Esophagus squamous epithelium (tissue), 5 donors: Measurements from ENCODE around the gene AIP. TPM values are rescaled to one million over a fixed set of nuclear protein-coding genes. Genes with fewer than 3 reads are reported as not detected.

Experiments used
- DNase-seq: peaks from one replicate; lab custom pipeline; 2025; lab: John Stamatoyannopoulos, UW
- H3K27ac ChIP-seq, 4 donors: fragments of 200-600 bp; sonication (generic); one replicate each; pipeline ENCODE4 v1.5.1; 2016 to 2019; ENCODE audit warnings: mild to moderate bottlenecking in 1 of 4
- H3K27me3 ChIP-seq, 4 donors: fragments of 200-600 bp; sonication (generic); 1 replicate in 3 of 4; 2 replicates in 1 of 4; pipeline versions ENCODE4 v1.5.1 to v1.6.0; 2017 to 2021; ENCODE audit warnings: antibody characterized with exemption in 1 of 4
- H3K36me3 ChIP-seq, 3 donors: fragments of 200-600 bp; sonication (generic); one replicate each; pipeline ENCODE4 v1.5.1; 2016 to 2019
- H3K4me1 ChIP-seq, 3 donors: fragments of 200-600 bp; sonication (generic); one replicate each; pipeline ENCODE4 v1.5.1; 2017 to 2019
- H3K4me3 ChIP-seq, 4 donors: fragments of 200-600 bp; sonication (generic); 1 replicate in 3 of 4; 2 replicates in 1 of 4; pipeline ENCODE4 v1.5.1; 2016 to 2019; ENCODE audit warnings: mild to moderate bottlenecking in 2 of 4, moderate library complexity in 1 of 4
- H3K9me3 ChIP-seq, 3 donors: fragments of 200-600 bp; sonication (generic); one replicate each; pipeline ENCODE4 v1.5.1; 2016 to 2019
- CTCF ChIP-seq, 6 experiments: fragments of 450-650 bp in 4 of 6; fragments of 200-600 bp in 2 of 6; sonication (generic) in 2 of 6; IDR thresholded peaks; one replicate each; pipeline ENCODE4 v1.5.1; 2016 to 2019; ENCODE audit warnings: antibody characterized with exemption in 6 of 6, mild to moderate bottlenecking in 4 of 6, moderate library complexity in 4 of 6
- POLR2A ChIP-seq, 4 donors: fragments of 450-650 bp; IDR thresholded peaks; one replicate each; pipeline ENCODE4 v1.6.1; 2017; ENCODE audit warnings: antibody characterized with exemption in 4 of 4, mild to moderate bottlenecking in 4 of 4, moderate library complexity in 3 of 4
- WGBS, 2 donors: methylation state at CpG; one replicate each; pipeline ENCODE4 v1.1.5; 2018; 5-methylcytosine and 5-hydroxymethylcytosine counted together
- intact Hi-C: fragments of 100-400 bp; cut with DNase I; formaldehyde crosslinking; loops from one replicate; pipeline ENCODE4 v1.15.0; 2022
- total RNA-seq, 4 donors: library from RNA; depleted of rRNA; stranded (reverse); fragments of >200 nt; gene quantifications; one replicate each; pipeline ENCODE4 v1.1.0, GENCODE V29; 2016
- donor health status: DM: yes; HTN: yes; CAD: no.

The AIP gene
- total RNA-seq, result 10 to 100 TPM; 16.8 to 63.3 (median 28.3) TPM

DNA sequence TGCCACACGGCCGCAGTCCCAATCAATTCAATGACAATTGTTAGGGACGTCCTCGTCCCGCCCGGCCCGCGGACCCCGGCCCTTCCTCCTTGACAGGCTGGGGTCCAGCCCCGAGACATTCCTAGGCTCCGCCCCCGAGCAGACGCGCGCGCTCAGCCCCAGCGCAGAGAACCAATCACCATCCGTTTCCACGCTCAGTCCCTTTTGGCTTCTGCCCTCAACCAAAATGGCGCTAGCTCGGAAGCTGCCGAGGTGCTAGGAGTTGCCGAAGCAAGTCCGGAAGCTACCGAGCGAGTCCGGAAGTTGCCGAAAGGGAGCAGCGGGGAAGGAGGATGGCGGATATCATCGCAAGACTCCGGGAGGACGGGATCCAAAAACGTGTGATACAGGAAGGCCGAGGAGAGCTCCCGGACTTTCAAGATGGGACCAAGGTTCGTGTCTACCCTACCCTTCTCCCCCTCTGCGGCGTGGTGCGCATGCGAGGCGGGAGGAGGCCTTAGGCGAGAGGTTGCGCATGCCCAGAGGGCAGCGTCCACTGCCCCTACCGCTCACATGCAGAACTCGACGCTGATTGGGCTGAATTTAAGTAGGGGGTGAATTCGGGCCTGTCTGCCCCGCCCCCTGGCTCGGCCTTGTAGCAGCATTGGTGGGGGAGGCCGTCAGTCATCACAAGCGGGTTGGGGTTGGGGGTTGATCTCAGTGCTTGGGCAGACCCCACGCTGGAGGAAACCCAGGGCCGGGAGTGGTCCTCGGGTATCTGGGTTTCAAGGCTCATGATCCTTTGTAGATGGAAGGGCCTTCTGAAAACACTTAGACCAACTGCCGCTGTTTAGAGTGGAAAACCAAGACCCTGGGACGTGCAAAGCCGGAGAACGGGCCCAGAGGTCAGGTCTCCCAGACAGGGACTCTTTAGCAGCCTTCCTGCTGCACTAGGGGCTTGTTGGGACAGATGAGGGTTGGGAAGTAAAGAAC is at the start of gene AIP:
Gene AIP (plus strand): TSS at position 200 of the 972 bp plus-strand sequence. CDS start 133 bp downstream, at position 333.
- DNase-seq, result peak; percentile 86
- peaks cover 19 to 50% (median 23%) of the 10 kb centered on the region in 3 donors for H3K4me1 ChIP-seq
- intact Hi-C loops, result no loop called here
- H3K4me3 ChIP-seq, result peak within 1 kb of the TSS; percentile 35 to 73 (median 56)
- H3K27me3 ChIP-seq, result no peaks in the 10 kb centered on the region
- WGBS, 2 donors, result 1 to 12% methylated on average over 23 to 35 of the region's 60 CpGs
- TF ChIP-seq POLR2A (IDR thresholded peaks at IDR 0.05), result peak in 2 of 4 donors; percentile 47 to 63
- peak in 3 of 6 experiments; percentile 28 to 47 (median 43) for TF ChIP-seq CTCF (IDR thresholded peaks at IDR 0.05)
- H3K36me3 ChIP-seq, result peaks cover 0 to 16% (median 14%) of the 10 kb centered on the region in 3 donors
- H3K9me3 ChIP-seq, result no peaks in the 10 kb centered on the region
- peak within 1 kb of the TSS; percentile 80 to 92 (median 89) for H3K27ac ChIP-seq

GRCh38 chr11:67433536-67434394 is 49.1 kb upstream of the AIP start:
- 75 to 100% methylated on average over 5 to 6 of the region's 22 CpGs for WGBS, 2 donors
- peaks cover 36 to 85% (median 39%) of the 10 kb centered on the region in 3 donors for H3K4me1 ChIP-seq
- H3K9me3 ChIP-seq, result no peaks in the 10 kb centered on the region
- H3K27ac ChIP-seq, result peak overlapping the region in 2 of 4 donors; percentile 40 to 79
- no peak overlapping the region for H3K4me3 ChIP-seq
- peaks cover 44 to 90% (median 51%) of the 10 kb centered on the region in 3 donors for H3K36me3 ChIP-seq
- no peak for DNase-seq
- TF ChIP-seq POLR2A (IDR thresholded peaks at IDR 0.05), result no peak
- TF ChIP-seq CTCF (IDR thresholded peaks at IDR 0.05), result no peak
- H3K27me3 ChIP-seq, result no peaks in the 10 kb centered on the region
- intact Hi-C loops, result no loop called here

DNA sequence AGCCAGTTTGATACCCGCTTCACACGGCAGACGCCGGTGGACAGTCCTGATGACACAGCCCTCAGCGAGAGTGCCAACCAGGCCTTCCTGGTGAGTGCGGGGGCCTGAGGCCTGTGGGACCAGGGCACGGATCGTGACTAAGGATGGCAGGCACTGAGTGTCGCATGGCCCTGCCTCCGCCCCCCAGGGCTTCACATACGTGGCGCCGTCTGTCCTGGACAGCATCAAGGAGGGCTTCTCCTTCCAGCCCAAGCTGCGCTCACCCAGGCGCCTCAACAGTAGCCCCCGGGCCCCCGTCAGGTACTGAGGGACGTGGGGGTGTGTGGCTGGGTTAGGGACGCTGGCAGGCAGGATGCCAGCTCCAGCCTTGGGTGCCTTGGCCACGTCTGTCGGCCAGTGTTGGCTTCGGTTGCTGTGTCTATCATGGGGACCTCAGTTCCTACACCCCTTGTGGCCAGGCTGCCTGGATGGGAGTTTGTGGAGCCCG is 48.4 kb upstream of the AIP start:
- H3K9me3 ChIP-seq, result no peaks in the 10 kb centered on the region
- H3K36me3 ChIP-seq, result peaks cover 44 to 97% (median 51%) of the 10 kb centered on the region in 3 donors
- H3K27me3 ChIP-seq, result no peaks in the 10 kb centered on the region
- intact Hi-C loops, result no loop called here
- 67 to 82% methylated on average over 9 to 10 of the region's 23 CpGs for WGBS, 2 donors
- no peak for TF ChIP-seq CTCF (IDR thresholded peaks at IDR 0.05)
- TF ChIP-seq POLR2A (IDR thresholded peaks at IDR 0.05), result no peak
- no peak for DNase-seq
- H3K4me1 ChIP-seq, result peaks cover 33 to 85% (median 39%) of the 10 kb centered on the region in 3 donors
- H3K27ac ChIP-seq, result peak overlapping the region in 3 of 4 donors; percentile 40 to 79 (median 71)
- H3K4me3 ChIP-seq, result no peak overlapping the region

DNA sequence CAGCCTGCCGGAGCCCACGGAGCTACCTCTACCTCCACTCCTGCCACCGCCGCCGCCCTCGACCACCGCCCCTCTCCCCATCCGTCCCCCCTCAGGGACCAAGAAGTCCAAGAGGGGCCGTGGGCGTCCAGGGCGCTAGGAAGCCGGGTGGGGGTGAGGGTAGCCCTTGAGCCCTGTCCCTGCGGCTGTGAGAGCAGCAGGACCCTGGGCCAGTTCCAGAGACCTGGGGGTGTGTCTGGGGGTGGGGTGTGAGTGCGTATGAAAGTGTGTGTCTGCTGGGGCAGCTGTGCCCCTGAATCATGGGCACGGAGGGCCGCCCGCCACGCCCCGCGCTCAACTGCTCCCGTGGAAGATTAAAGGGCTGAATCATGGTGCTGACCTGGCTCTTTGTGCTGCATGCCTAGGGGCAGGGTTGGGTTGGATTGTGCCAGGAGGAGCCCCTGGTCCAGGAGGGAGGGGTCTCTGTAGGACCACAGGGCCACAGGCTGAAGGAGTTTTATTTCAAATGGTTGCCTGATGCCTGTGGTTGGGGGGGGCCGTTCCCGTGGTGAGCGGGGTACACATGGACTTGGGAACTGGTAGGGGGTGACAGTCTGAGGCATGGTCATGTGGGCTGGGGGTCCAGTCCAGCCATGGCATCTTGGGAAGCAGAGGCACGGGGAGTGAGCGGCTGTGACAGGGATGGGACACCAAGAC is 47.6 kb upstream of the AIP start:
- Histone ChIP-seq H3K27ac (peak overlapping the region; percentile 40 to 84 (median 75)), H3K4me3 (peak overlapping the region in 2 of 4 donors; percentile 41 to 58), H3K27me3 (no peaks in the 10 kb centered on the region), H3K4me1 (peaks cover 33 to 85% (median 41%) of the 10 kb centered on the region in 3 donors), H3K9me3 (no peaks in the 10 kb centered on the region), H3K36me3 (peaks cover 44 to 98% (median 51%) of the 10 kb centered on the region in 3 donors)
- WGBS, 2 donors, result 67 to 71% methylated on average over 4 to 8 of the region's 26 CpGs
- no peak for DNase-seq
- intact Hi-C loops, result no loop called here
- TF ChIP-seq CTCF (IDR thresholded peaks at IDR 0.05) (no peak), POLR2A (IDR thresholded peaks at IDR 0.05) (no peak)
